A549 (cell line): ENCODE data around the gene KRT16. TPM values are rescaled to one million over a fixed set of nuclear protein-coding genes. Genes with fewer than 3 reads are reported as not detected.
"Not testable (repeated sequence)": the region's sequence is repeated elsewhere in the genome, so short reads cannot be mapped to it uniquely, and the experiment has no call there.

ENCODE experiments used
- ATAC-seq, 2 experiments: fragments of 200-7000 bp in 1 of 2; fragments of >200 bp in 1 of 2; cut with Nextera tagmentation in 1 of 2; cut with Tn5 transposase in 1 of 2; 3 replicates each; pipeline versions ENCODE4 v1.8.0 to v1.9.1; 2018 to 2020; ENCODE audit warnings: mild to moderate bottlenecking in 1 of 2, moderate library complexity in 1 of 2
- CTCF ChIA-PET: fragments of 300-600 bp; sonication (Branson Sonifier 250); formaldehyde crosslinking; extraction: SDS; loops from one replicate; lab custom pipeline; 2021; ENCODE audit warnings: antibody characterized with exemption, inconsistent platforms; lab: Yijun Ruan, JAX
- POLR2A ChIA-PET: fragments of 350-600 bp; formaldehyde crosslinking; extraction: SDS; loops from one replicate; lab custom pipeline; 2021; ENCODE audit warnings: antibody characterized with exemption, inconsistent platforms; lab: Yijun Ruan, JAX
- DNase-seq, 2 experiments: peaks; one replicate each; pipeline versions ENCODE4 v3.0.0 to v3.0.0-alpha.2; 2011 to 2016; ENCODE audit warnings: low read depth in 1 of 2, low spot score in 1 of 2
- FAIRE-seq: peaks from 2 replicates; lab custom pipeline; 2011; peaks lifted over from hg19 to GRCh38; lab: Jason Lieb, UNC
- H3K27ac ChIP-seq, 2 experiments: fragments of >200 bp; sonication (Bioruptor Twin); formaldehyde crosslinking; 3 replicates each; pipeline ENCODE4 v1.5.1; 2016 to 2017
- H3K4me1 ChIP-seq: fragments of >200 bp; sonication (Bioruptor Twin); formaldehyde crosslinking; 3 replicates; pipeline ENCODE4 v1.6.1; 2016
- H3K4me2 ChIP-seq: fragments of >200 bp; sonication (Bioruptor Twin); formaldehyde crosslinking; 3 replicates; pipeline ENCODE4 v1.6.1; 2016
- H3K4me3 ChIP-seq: fragments of >200 bp; sonication (Bioruptor Twin); formaldehyde crosslinking; 3 replicates; pipeline ENCODE4 v1.5.1; 2016
- H3K9me3 ChIP-seq: fragments of >200 bp; sonication (Bioruptor Twin); formaldehyde crosslinking; 3 replicates; pipeline ENCODE4 v1.6.1; 2016
- CBX2 ChIP-seq: fragments of 200-600 bp; sonication (generic); IDR thresholded peaks from 2 replicates; pipeline ENCODE4 v1.6.1; 2016; ENCODE audit warnings: low read depth, mild to moderate bottlenecking, borderline replicate concordance
- CBX8 ChIP-seq: fragments of 200-600 bp; sonication (generic); IDR thresholded peaks from 2 replicates; pipeline ENCODE4 v1.6.1; 2016
- ELK1 ChIP-seq: fragments of 150-350 bp; IDR thresholded peaks from 2 replicates; pipeline ENCODE4 v1.6.1; 2014; ENCODE audit warnings: low read depth, mild to moderate bottlenecking, low read length
- ESRRA ChIP-seq: fragments of 150-350 bp; IDR thresholded peaks from 2 replicates; pipeline ENCODE4 v1.6.1; 2014; ENCODE audit warnings: mild to moderate bottlenecking, low read length, borderline replicate concordance
- HDAC2 ChIP-seq: fragments of 200-600 bp; sonication (generic); IDR thresholded peaks from 2 replicates; pipeline ENCODE4 v1.6.1; 2016
- HOXA7 ChIP-seq: fragments of 250-450 bp; sonication (Bioruptor Pico); IDR thresholded peaks from 2 replicates; pipeline ENCODE4 v1.5.0; 2020; ENCODE audit warnings: mild to moderate bottlenecking, moderate library complexity
- HOXB13 ChIP-seq: fragments of 250-450 bp; sonication (Bioruptor Pico); IDR thresholded peaks from 2 replicates; pipeline ENCODE4 v1.5.0; 2020; ENCODE audit warnings: low read depth, mild to moderate bottlenecking, moderate library complexity
- KDM1A ChIP-seq: fragments of 200-600 bp; sonication (generic); IDR thresholded peaks from 2 replicates; pipeline ENCODE4 v1.6.1; 2016; ENCODE audit warnings: low read depth, mild to moderate bottlenecking
- MAX ChIP-seq: IDR thresholded peaks from 2 replicates; pipeline ENCODE4 v1.6.1; 2012
- NPAS2 ChIP-seq: fragments of 250-450 bp; sonication (Bioruptor Pico); IDR thresholded peaks from 2 replicates; pipeline ENCODE4 v1.8.0; 2022; ENCODE audit warnings: mild to moderate bottlenecking, moderate library complexity, borderline replicate concordance
- NR3C1 ChIP-seq: fragments of >200 bp; sonication (Bioruptor Twin); formaldehyde crosslinking; IDR thresholded peaks from 3 replicates; pipeline ENCODE4 v1.6.1; 2017
- POLR2A ChIP-seq: IDR thresholded peaks from 2 replicates; pipeline ENCODE4 v1.6.1; 2012; ENCODE audit warnings: mild to moderate bottlenecking, low read length
- REST ChIP-seq: fragments of 200-600 bp; sonication (generic); IDR thresholded peaks from 2 replicates; pipeline ENCODE4 v1.6.1; 2016; ENCODE audit warnings: antibody characterized with exemption, mild to moderate bottlenecking, moderate library complexity
- SREBF2 ChIP-seq: fragments of 450-650 bp; IDR thresholded peaks from 2 replicates; pipeline ENCODE4 v1.6.1; 2014; ENCODE audit warnings: mild to moderate bottlenecking, moderate library complexity
- TP53 ChIP-seq: fragments of 250-450 bp; sonication (Bioruptor Pico); IDR thresholded peaks from 2 replicates; pipeline ENCODE4 v1.5.0; 2021; ENCODE audit warnings: mild to moderate bottlenecking, moderate library complexity
- USF2 ChIP-seq: fragments of 450-650 bp; IDR thresholded peaks from 2 replicates; pipeline ENCODE4 v1.6.1; 2014; ENCODE audit warnings: antibody characterized with exemption
- ZSCAN20 ChIP-seq: fragments of 250-450 bp; sonication (Bioruptor Pico); IDR thresholded peaks from 2 replicates; pipeline ENCODE4 v1.8.0; 2022; ENCODE audit warnings: mild to moderate bottlenecking, moderate library complexity
- WGBS: methylation state at CpG from one replicate; pipeline ENCODE4 v1.1.6; 2017; ENCODE audit errors: missing lambda C conversion rate; 5-methylcytosine and 5-hydroxymethylcytosine counted together
- polyA plus RNA-seq, 4 experiments: library from polyadenylated mRNA; depleted of rRNA in 3 of 4; stranded (reverse); fragments of >200 nt; fragmentation: RNase III in 1 of 4; extraction: RNeasy Plus Mini Kit Qiagen cat#74134 plus additional on column Dnase treatment in 1 of 4; gene quantifications; 2 replicates in 3 of 4; 3 replicates in 1 of 4; pipeline ENCODE4 v1.2.3, GENCODE V29; 2011 to 2017

Gene KRT16
- polyA plus RNA-seq, 2 of the 4 experiments (the other 2 are of a cell fraction): 0.28 TPM; not detected in 1

GRCh38 chr17:41582061-41582968 lies 30.3 kb downstream of the KRT16 start:
- FAIRE-seq: peak; percentile 78
- H3K4me3 ChIP-seq, H3K4me2 ChIP-seq: not testable (repeated sequence)
- CTCF ChIA-PET: interaction anchor here (1.0 to 7.4 kb wide), 9 partner anchors 11 to 672 kb away, joined by 3 to 54 read pairs (median 4); no protein-coding TSS in a partner anchor
- 76% methylated on average over 13 of the region's 13 CpGs for WGBS
- TF ChIP-seq REST: peak; percentile 30; the same call in 1 of the 2 replicates
- TF ChIP-seq, all 56 proteins: peak for 1; not testable (repeated sequence) for 55
- H3K9me3 ChIP-seq, ATAC-seq, H3K27ac ChIP-seq, H3K4me1 ChIP-seq, DNase-seq, POLR2A ChIA-PET: not testable (repeated sequence)

GRCh38 chr17:41581366-41582060 lies 31.1 kb downstream of the KRT16 start:
- H3K27ac ChIP-seq: no peak overlapping the region
- ChIA-PET CTCF (interaction anchor here (0.7 to 7.4 kb wide), 6 partner anchors 12 to 81 kb away, joined by 3 to 54 read pairs (median 5); no protein-coding TSS in a partner anchor), POLR2A (no interaction called here)
- DNase-seq: no peak
- TF ChIP-seq NPAS2 (CRISPR knock-in tag) (no peak), HDAC2 (no peak), ZSCAN20 (no peak), MAX (no peak), POLR2A (no peak), TP53 (CRISPR knock-in tag) (no peak), SREBF2 (no peak), CBX2 (no peak), ESRRA (no peak)
- 76% methylated on average over 4 of the region's 4 CpGs for WGBS
- H3K4me1 ChIP-seq: peaks cover 6% of the 10 kb centered on the region
- H3K4me3 ChIP-seq: no peak overlapping the region
- no peak for FAIRE-seq
- H3K4me2 ChIP-seq: no peak overlapping the region
- ATAC-seq: no peak
- no peaks in the 10 kb centered on the region for H3K9me3 ChIP-seq

DNA sequence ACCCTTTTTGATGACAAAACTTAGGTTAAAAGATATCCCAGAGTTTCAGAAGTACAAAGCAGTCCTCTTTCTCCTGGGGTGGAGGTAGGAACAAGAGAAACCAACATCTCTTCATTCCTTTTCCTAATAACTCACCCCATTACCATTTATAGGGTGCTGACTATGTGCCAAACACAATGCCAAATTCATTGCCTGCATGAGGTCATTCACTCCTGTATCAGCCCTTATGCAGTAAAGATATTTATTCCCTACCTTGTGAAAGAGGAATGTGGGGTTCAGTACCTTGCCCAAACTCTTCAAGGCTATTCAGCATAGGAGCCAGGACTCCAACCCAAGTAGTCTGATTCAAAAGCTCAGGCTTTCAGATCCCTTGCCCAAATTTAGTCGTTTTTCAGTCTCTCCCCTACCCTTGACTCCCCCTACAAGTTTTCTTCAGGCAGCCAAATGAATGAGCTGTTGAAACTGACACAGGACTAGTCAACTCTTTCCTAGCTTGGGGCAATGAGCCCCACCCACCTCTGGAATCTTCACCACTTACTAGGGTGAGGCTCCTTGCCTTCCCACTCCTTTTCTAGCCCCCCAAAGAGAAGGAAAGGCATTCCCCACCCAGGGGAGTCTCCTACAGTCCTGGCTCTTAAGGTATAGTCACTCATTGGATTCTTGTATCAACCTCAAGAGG lies 31.7 kb downstream of the KRT16 start:
- ATAC-seq (no peak), FAIRE-seq (no peak), DNase-seq (no peak)
- CTCF ChIA-PET: interaction anchor here (0.7 to 7.4 kb wide), 6 partner anchors 11 to 82 kb away, joined by 3 to 54 read pairs (median 5); no protein-coding TSS in a partner anchor
- TF ChIP-seq POLR2A: no peak
- no peak overlapping the region for H3K27ac ChIP-seq
- no peaks in the 10 kb centered on the region for H3K9me3 ChIP-seq
- peaks cover 6% of the 10 kb centered on the region for H3K4me1 ChIP-seq
- H3K4me3 ChIP-seq: no peak overlapping the region
- no peak overlapping the region for H3K4me2 ChIP-seq
- 0% methylated on average over 1 of the region's 1 CpG for WGBS
- POLR2A ChIA-PET: no interaction called here

DNA sequence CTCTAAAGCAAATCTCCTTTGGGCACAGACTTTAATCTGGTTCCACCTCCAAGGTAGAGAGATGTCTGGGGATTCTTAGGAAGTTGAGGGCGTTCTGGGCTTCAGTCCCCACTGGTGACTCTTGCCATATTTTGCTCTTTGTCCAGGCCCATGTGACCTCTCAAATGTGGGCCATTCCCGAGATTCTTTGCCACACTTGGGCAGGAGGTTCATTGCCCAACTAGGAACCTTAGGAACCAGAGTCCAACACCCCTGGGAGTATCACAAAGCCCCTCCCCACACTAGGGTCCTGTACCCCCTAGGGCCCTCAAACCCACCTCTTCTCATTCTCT lies 32.4 kb downstream of the KRT16 start:
- ATAC-seq (no peak), FAIRE-seq (no peak), DNase-seq (no peak)
- H3K9me3 ChIP-seq: no peaks in the 10 kb centered on the region
- H3K4me1 ChIP-seq: peaks cover 6% of the 10 kb centered on the region
- TF ChIP-seq NR3C1: no peak
- TF ChIP-seq CBX2: no peak
- no peak for TF ChIP-seq CBX8
- no peak for TF ChIP-seq TP53 (CRISPR knock-in tag)
- TF ChIP-seq HOXB13: no peak
- TF ChIP-seq ELK1: no peak
- TF ChIP-seq KDM1A: no peak
- TF ChIP-seq USF2: no peak
- TF ChIP-seq HOXA7: no peak
- CTCF ChIA-PET: interaction anchor here (0.7 to 7.4 kb wide), 22 partner anchors 8 to 693 kb away, joined by 3 to 54 read pairs (median 6); no protein-coding TSS in a partner anchor
- H3K4me3 ChIP-seq: no peak overlapping the region
- POLR2A ChIA-PET: interaction anchor here (1.0 kb wide), 1 partner anchor 68 kb away, joined by 7 read pairs; no protein-coding TSS in a partner anchor
- 53% methylated on average over 2 of the region's 2 CpGs for WGBS
- H3K4me2 ChIP-seq: no peak overlapping the region
- H3K27ac ChIP-seq: no peak overlapping the region
